NCI-H1105 treated with DMSO at 0.1 percent for 48 hours (cell line): ENCODE data around the gene TLX2.
A peak's percentile ranks its signal among the peaks of the same experiment; 100 is the strongest.

Source experiments
- DNase-seq: peaks from one replicate; lab custom pipeline; 2025; lab: John Stamatoyannopoulos, UW

The TLX2 gene

GRCh38 chr2:74496997-74497776 lies 17.1 kb upstream of the TLX2 start:
- DNase-seq = no peak

- no peak for DNase-seq
These were observed 16.3 kb upstream of the TLX2 start for GRCh38 chr2:74497777-74498499.

GRCh38 chr2:74498500-74499266 lies 15.6 kb upstream of the TLX2 start:
- no peak for DNase-seq

GRCh38 chr2:74499267-74499939 lies 14.8 kb upstream of the TLX2 start, which contains the start of gene LBX2:
TSS of gene LBX2 (minus strand) at chr2:74499603. CDS start at chr2:74499537, 66 bp downstream.
- DNase-seq = no peak

DNA sequence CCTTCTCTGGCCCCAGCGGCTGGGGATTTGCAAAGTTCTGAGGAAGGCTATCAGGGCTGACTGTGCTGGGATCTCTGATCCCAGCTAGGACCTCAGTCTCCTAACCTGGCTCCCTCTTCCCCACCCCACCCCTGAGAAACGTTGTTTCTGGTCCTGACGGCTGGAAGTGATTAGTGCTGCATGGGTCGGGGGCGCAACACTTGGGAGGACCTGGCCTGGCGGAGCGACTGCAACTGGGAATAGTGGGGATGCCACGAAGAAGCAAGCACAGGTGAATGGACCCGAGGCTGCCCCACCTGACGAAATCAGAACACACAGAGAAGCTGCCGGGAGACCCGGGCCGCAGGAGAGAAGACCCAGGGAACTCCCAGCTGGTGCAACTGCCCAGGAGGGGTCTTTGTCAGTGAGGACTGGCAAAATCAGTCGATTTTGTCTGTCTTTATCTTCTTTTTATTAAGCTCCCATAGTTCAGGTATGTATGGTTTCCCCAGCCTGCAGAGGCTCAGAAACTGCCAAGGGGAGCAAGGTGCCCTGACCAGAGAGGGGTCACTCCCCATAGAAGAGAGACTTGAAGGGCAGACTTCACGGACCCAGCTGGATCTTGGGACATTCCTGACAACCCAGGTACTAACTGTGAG lies 14.2 kb upstream of the TLX2 start:
- no peak for DNase-seq

DNA sequence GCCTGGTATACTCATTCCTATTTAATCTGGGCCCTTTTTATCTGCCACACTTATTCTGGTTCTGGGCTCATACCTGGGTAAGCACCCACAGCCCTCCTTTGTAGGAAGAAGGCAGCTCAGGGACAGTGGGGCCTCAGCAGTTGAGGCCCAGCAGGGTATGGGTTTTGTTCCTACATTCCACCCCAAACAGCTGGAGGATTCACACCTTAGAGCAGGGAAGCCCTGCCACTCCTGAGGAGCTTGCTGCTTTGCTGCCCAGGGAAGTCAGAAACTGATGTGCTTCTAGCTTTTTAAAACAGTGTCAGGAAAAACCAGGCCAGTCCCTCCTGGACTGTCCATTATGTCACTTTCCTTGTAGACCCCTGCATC lies 13.7 kb upstream of the TLX2 start:
- DNase-seq = no peak

DNA sequence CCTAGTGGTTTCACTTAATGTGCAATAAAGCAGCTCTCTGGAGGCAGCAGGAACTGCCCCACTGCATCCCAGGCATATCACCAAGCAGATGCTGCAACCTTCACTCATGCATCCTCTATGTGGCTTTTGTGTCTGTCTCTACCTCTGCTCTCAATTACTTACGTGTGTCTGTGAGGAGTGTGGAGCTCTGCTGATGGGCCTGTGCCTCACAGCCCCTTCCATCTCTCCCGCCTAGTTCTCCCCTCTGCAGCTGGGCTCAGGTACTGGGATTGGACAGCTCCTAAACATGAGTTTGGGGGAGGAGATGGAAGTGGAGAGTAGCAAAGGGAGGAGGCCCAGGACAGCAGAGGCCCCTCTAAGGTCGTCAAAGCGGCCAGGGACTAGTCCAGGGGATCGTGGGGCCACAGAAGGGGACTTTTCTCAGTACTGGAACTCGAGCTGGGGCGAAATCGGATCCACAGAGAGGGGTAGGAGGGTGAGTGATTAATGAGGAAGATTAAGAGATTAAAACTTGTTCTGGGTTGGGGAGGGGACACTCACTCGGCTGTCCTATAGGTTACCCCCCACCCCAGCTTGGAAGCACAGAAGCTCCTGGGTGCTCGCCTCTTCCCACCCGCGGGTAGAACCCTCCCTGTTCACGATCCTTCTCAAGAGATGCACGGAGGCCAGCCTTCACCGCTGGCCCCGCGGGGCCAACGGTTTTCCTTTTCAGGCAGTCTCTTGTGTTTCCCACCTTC lies 12.7 kb upstream of the TLX2 start:
- no peak for DNase-seq

DNA sequence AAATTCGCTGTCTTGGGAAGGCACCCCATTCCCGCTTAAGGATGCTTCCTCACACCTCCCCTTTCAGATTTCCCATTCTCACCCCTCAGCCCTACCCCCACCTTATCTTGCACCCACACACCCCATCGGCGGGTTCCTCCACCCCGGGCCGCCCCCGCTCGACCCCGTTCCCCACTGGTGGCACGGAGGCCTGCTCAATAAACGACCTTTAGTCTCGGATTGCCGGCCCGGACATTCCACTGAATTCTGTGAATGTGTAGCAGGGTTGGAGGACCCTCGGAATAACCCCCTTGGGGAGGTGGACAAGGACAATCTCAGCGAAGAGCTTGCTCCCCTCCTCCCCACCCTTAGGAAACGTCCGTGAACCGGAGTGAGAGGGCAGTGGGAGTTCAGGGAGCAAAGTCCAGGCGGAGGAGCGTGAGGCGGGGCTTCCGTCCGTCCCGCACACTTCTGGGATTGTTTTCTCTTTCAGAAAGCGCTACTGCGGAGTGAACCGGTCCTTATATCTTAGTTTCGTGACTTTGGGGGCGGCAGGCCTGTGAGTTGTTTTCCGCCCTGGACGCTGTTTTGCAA lies 12.0 kb upstream of the TLX2 start:
- no peak for DNase-seq

GRCh38 chr2:74502720-74503505 lies 11.3 kb upstream of the TLX2 start:
- no peak for DNase-seq

- DNase-seq = no peak
These were observed 10.5 kb upstream of the TLX2 start for GRCh38 chr2:74503506-74504475.

DNA sequence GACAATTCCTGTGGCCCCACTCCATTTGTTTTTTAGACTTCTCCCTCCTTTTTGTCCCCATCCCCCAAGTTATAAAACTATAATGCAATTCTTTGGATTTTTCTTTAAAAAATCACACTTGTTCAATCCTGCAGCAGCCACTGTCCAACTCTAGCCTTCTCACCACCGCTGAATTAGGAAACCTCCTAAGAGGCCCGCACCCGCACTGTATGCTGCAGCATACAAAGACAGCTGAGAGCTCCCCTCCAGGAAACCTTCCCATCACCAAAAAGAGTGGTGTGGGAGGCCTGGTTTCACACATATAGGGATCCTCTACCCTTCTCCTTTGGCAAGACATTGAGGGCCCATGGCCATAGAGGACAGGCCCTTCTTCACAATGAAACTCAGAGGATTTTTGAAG lies 9.7 kb upstream of the TLX2 start:
- no peak for DNase-seq

DNA sequence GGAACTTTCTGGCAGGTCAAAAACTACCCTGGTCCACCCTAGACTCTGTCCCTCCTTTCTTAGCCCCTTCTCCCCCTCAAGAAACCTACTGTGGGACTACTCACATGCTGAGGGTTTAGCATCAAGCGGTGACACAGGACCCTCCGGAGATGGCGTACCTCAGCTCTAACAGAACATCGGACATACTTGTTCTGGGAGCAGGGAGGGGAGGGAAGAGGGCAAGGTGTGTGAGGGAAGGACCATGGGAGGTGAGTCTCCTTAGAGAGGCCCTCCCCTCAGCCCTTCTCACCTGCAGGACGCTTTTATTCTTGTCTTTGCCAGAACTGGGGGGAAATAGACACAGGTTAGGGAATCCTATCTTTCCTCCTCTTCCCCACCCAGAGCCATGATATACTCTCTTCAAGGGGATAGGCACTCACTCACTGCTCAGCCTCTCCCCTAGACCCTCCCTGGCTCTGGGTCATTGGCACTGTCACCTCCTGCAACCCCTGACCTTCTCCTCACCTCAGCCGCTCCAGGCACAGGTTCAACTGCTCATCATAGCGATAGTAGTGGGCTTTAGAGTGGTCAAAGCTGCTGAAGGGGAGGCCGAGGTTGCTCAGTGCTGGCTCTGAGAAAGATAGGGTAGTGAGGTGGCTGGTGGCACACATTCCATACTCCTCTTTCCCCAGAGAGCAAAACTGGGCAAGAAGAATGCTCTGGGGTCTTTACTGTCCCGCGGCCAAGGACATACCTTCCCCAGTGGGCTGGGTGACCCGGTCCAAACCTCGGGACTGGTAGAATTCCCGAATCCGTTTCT lies 8.6 kb upstream of the TLX2 start:
- DNase-seq = no peak

GRCh38 chr2:74507145-74507925 lies 6.9 kb upstream of the TLX2 start, which contains the start of gene PCGF1:
TSS of gene PCGF1 (minus strand) at chr2:74507695. CDS start at chr2:74507668, 27 bp downstream.
- DNase-seq = peak; percentile 95

GRCh38 chr2:74507926-74508520 lies 6.2 kb upstream of the TLX2 start:
- DNase-seq = peak; percentile 51

GRCh38 chr2:74510272-74510671 lies 4.0 kb upstream of the TLX2 start:
- DNase-seq = no peak
